HS-5 (cell line): ENCODE data around the gene TMEM267.
"Not testable (repeated sequence)": the region's sequence is repeated elsewhere in the genome, so short reads cannot be mapped to it uniquely, and the experiment has no call there.

Source experiments
- DNase-seq: peaks from one replicate; pipeline ENCODE4 v3.0.0-alpha.2; 2012; ENCODE audit warnings: low read depth

Gene TMEM267, protein sequence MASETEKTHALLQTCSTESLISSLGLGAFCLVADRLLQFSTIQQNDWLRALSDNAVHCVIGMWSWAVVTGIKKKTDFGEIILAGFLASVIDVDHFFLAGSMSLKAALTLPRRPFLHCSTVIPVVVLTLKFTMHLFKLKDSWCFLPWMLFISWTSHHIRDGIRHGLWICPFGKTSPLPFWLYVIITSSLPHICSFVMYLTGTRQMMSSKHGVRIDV

GRCh38 chr5:43483298-43484105, at the start of gene TMEM267:
TMEM267 (minus strand) TSS chr5:43483865; CDS start chr5:43453969, 29,896 bp downstream.
- peak; percentile 91 for DNase-seq

DNA sequence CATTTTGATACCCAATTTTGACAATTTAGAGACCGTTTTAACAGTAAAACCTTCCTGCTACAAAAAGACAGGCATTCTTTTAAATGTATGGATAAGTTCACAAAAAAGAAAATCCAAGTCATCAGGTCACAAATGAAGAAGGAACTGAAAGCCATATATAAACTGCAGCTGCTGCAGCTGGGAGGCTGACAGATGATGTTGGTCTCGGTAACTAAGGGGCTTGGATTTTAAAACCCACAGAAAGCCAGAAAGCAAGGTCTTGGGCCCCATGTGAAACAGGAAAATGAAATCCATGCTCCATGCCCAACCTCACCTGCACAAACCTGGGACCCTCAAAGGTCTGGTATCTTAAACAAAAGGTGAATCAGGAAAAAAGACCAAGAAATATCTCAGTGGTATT, 47.0 kb upstream of the TMEM267 start:
- no peak for DNase-seq

DNA sequence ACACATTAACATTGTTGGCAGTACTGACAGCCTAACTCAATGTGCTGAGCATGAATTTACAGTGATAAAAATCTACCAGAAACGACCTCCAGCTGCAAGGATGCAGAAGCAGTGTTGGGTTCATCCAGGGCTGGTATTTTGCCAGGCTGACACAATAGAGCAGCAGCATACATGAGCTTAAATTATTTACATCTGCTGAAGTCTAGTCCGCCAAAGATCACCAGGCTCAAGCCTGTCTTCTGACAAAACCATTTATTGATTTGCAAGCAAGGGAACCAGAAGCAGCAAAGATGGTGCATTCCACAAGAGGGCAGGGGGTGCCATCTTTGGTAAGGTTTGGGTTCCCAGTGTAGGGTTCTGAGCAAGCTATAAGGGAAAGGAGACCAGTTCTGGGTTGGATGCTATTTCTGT, 40.0 kb upstream of the TMEM267 start:
- no peak for DNase-seq

DNA sequence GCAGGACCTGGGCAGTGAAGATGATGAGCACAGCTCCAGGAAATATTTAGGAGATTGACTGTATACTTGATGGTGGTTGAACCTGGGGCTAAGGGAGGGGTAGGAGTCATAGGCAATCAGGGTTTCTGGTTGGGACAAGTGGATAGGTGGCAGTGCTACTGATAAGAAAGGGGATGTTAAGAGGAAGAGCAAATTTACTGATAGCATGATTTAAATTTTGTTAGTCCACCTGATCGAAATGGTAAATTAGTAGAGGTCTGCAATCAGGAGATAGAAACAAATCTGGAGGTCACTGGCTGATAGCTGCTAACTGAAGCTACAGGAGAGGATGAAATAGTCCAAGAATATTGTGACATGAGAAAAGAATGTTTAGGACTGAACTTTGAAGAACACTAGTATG, 37.0 kb upstream of the TMEM267 start:
- no peak for DNase-seq

- no peak for DNase-seq
Measured at GRCh38 chr5:43515678-43516048, 32.0 kb upstream of the TMEM267 start.

DNA sequence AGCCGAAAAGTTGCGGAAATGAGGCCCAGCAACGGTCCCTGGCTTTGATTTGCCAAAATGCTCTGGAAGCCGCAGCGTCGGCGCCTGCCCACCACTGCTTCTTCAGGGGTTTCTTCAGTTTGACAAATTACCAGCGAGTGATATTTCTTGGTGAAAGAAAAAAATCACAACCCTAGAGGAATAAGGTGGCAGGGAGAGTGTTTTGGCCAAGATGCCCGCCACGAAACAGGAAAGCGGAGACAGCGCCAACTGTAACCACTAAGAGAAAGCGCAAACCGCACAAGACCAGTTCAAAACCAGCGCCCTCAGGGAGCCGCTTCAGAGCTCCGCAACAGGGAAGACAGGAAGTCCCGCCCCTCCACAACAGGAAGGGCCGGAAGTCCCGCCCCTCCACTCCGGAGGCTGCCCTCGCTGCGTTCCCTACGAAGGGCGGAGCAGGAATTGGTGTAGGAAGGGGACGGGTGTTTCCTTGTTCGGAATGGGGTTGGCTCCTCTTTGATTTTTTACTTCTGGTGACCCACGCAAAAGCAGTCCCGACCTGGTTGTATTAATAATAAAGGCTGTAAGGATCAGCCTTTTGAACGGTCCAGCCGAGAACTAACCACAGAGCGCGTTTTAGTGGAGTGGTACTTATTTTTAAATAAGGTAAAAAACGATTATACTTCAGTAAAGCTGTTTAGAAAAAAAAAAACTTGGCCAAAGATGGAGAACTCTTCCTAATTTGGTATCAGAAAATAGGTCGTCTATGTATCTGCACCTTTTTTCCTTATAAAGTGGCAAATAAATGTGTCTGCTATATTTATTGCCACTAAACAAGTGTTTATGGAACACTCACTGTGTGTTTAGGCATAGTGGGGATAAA, 31.4 kb upstream of the TMEM267 start, which contains the start of gene C5orf34:
Gene C5orf34, minus strand, starts transcription at position 333 of the 862 bp plus-strand sequence. CDS start 5,809 bp downstream, outside the sequence.
- peak; percentile 94 for DNase-seq

GRCh38 chr5:43514471-43514815, 30.8 kb upstream of the TMEM267 start:
- DNase-seq: peak; percentile 60

- DNase-seq: no peak
Measured at GRCh38 chr5:43514025-43514424, 30.4 kb upstream of the TMEM267 start.

DNA sequence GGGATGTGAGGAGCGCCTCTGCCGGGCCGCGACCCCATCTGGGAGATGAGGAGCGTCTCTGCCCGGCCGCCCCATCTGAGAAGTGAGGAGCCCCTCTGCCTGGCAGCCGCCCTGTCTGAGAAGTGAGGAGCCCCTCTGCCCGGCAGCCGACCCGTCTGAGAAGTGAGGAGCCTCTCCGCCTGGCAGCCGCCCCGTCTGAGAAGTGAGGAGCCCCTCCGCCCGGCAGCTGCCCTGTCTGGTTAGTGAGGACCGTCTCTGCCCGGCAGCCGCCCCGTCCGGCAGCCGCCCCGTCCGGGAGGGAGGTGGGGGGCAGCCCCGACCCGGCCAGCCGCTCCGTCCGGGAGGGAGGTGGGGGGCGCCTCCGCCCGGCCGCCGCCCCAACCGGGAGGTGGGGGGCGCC, 27.4 kb upstream of the TMEM267 start:
- not testable (repeated sequence) for DNase-seq

DNA sequence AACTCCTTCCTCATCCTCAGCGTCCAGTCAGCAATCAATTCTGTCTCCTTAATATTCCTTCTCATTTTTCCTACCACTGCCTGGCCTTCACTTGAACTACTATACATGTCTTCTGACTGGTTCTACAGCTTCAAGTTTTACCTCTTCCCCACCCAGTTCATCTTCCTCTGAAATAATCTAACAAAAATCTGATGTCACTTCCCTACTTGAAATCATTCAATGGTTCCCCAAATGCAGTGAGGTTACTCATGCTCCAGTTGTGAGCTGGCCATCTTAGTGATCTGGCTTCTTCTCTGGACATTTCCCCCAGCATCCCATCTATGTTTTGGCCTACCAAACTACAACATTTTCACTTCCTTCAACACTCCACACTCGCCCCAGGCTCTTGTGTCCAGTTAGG, 14.9 kb upstream of the TMEM267 start:
- DNase-seq: no peak

DNA sequence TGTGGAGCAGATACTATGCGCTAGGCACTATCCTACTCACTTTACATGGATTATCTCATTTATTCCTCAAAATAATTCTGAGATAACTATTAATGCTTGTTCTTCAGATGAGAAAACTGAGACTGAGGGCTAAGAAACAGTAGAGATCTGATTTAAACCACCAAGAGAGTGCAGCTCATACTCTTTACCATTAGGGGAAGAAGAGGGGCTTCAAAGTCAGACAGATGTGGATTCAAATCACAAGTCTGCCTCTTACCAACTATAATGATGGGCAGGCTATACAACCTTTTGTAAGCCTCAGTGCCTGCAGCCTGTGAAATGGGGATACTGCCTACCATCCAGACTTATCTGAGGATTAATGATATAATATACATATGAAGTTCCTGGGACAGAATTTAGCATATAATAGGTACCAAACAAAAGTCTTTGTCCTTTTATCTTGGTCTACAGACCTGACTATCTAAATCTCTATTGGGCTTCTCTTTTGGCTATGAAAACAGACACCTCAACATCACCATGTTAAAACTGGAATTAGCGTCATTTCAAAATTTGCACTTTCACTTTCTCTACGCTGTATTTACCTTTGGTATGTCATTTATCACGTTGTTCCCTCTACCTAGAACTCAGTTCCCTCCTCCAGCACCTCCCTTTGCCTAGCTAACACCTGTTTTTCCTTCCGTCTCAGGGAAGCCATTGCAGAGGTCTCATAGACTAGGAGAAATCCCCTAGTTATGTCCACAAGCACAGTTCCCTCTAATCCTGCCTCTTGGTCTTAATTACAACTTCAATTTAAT, 13.8 kb upstream of the TMEM267 start:
- DNase-seq: no peak

DNA sequence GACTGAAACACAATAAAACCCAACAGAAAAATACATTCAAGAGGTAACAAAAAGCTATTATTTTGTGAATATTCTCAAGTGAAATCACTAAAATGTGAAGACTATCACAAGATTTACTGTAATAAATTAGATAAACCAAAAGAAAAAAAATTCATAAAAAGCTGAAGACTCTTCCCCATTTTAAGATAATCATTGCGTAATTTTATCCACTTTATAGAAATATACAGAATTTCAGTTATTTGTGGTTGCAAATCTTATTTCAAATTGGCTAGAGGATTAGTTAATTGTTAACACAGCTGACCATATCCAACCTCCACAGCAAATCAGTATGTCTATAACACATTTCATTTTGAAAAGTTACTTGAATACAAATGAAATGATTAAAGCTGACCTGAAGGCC, 7.7 kb upstream of the TMEM267 start:
- no peak for DNase-seq

GRCh38 chr5:43486353-43486752, 2.7 kb upstream of the TMEM267 start:
- DNase-seq: no peak

- DNase-seq: no peak
Measured at GRCh38 chr5:43485406-43485805, 1.7 kb upstream of the TMEM267 start.

GRCh38 chr5:43484106-43484849, 613 bp upstream of the TMEM267 start:
- DNase-seq: peak; percentile 81

- peak; percentile 39 for DNase-seq
Measured at GRCh38 chr5:43482490-43483297, 971 bp downstream of the TMEM267 start.

GRCh38 chr5:43469671-43470391, 13.8 kb downstream of the TMEM267 start:
- DNase-seq: no peak

GRCh38 chr5:43467100-43467499, 16.6 kb downstream of the TMEM267 start:
- DNase-seq: no peak

DNA sequence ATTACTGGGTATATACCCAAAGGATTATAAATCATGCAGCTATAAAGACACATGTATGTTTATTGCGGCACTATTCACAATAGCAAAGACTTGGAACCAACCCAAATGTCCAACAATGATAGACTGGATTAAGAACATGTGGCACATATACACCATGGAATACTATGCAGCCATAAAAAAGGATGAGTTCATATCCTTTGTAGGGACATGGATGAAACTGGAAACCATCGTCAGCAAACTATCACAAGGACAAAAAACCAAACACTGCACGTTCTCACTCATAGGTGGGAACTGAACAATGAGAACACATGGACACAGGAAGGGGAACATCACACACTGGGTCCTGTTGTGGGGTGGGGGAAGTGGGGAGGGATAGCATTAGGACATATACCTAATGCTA, 18.2 kb downstream of the TMEM267 start:
- not testable (repeated sequence) for DNase-seq

DNA sequence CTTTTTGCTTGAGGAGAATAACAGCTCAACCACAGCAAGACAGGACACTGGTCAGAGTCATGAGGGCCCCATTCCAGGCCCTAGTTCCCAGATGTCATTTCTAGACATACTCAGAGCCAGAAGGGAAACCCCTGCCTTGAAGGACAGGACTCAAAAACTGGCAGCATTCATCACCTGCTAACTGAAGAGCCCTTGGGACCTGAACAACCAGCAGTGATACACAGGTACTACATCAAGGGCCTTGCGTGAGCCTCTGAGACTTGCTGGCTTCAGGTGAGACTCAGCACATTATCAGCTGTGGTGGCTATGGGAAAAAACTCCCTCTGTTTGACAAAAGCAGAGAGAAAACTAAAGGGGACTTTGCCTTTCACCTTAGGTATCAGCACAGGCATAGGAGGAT, 22.6 kb downstream of the TMEM267 start:
- DNase-seq: no peak
